ENCODE data around the gene PDXK. TPM values are rescaled to one million over a fixed set of nuclear protein-coding genes. Genes with fewer than 3 reads are reported as not detected.

PDXK gene
- total and polyA plus RNA-seq, 5 donors from 2014 or later = 28.5 to 80.9 (median 39.1) TPM

DNA sequence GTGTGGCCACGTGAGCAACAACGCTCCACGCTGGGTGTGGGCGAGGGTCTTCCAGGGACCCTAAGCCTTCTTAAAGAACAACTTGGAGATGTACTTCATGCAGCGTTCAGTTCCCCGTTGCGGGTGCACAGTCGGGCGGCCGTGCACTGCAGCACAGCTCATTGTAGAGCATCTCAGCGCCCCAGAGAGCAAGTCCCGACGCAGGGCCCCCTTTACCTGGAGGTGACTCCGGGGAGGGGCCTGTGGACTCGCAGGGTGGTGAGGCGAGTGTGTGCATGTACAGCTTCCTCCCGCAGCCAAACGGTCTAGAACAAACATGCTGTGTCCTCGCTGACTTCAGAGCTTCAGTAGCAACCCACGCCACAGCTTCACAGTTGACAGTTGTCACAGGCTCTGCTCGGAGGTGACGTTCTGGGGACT, 89.9 kb downstream of the PDXK start:
- H3K4me3 Mint-ChIP-seq = no peak overlapping the region
- H3K27me3 Mint-ChIP-seq = no peaks in the 10 kb centered on the region
- Histone ChIP-seq H3K4me3 (ENCODE audit: low read depth, low read length) (no peak overlapping the region), H3K4me1 (ENCODE audit: control insufficient read depth, insufficient read depth, low read length, poor library complexity, severe bottlenecking) (peaks cover 10% of the 10 kb centered on the region), H3K27ac (ENCODE audit: insufficient read depth, low read length, poor library complexity, severe bottlenecking) (no peak overlapping the region), H3K36me3 (ENCODE audit: control insufficient read depth, insufficient read depth, low read length) (no peaks in the 10 kb centered on the region), H3K9me3 (ENCODE audit: control insufficient read depth in 2 of 2, low read length in 2 of 2) (no peaks in the 10 kb centered on the region), H3K27me3 (ENCODE audit: control insufficient read depth, insufficient read depth, low read length) (no peaks in the 10 kb centered on the region)
- peaks cover 0 to 6% (median 3%) of the 10 kb centered on the region in 4 donors for H3K4me1 Mint-ChIP-seq
- ATAC-seq (ENCODE audit: low read depth in 2 of 2) (no peak), DNase-seq (no peak)
- peaks cover 4% of the 10 kb centered on the region for H3K36me3 Mint-ChIP-seq
- no peak overlapping the region for H3K27ac Mint-ChIP-seq
- H3K9me3 Mint-ChIP-seq = no peaks in the 10 kb centered on the region

DNA sequence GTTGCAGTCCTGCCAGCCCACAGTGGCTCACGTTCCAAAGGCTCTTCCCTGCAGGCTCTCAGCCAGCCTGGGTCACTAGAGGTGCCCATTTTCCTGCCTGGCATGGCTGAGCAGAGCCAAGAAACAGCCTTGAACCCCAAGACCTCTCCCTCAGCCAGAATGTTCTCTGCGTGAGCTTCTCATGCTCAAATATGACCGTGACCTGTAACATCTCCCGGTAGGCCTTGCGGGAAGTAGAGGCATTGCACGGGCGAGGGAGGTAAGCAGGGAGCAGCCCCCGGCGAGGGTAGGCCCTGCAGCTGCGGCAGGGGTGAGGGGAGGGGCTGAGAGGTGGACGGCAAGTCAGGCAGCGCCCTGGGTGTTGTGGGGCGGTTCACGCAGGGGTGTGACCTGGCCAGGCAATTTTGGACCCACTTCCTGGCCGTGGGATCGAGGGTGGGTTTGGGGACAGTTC, 90.4 kb downstream of the PDXK start:
- no peak overlapping the region for H3K27ac Mint-ChIP-seq

DNA sequence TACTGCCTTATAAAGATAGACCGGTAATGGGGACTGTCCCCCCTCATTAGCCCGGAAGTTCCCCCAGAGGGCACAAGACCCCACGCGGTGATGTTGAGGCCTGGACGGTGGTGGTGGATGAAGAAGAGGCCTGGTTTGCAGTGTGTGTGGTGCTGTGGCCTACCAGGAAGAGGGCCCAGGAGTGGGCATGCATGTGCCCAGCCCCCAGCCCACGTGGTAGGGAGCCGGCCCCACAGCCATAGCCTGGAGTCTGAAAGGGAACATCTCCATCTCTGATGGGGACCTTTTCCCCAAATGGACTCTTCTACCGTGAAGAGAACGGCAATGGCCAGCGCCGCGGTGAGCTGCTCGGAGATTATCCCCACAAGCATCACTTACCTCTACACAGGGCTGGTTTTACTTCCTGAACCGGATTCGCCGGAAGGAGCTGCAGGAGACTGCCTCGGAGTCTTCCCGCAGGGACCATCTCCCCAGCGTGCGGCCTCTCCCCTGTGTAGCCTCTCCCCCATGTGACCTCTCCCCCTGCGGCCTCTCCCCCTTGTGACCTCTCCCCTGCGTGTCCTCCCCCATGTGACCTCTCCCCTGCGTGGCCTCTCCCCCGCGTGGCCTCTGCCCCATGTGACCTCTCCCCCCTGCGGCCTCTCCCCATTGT, 91.0 kb downstream of the PDXK start:
- H3K27ac Mint-ChIP-seq = no peak overlapping the region
- H3K27ac ChIP-seq (ENCODE audit: insufficient read depth, low read length, poor library complexity, severe bottlenecking) = no peak overlapping the region
- peaks cover 10% of the 10 kb centered on the region for H3K4me1 ChIP-seq (ENCODE audit: control insufficient read depth, insufficient read depth, low read length, poor library complexity, severe bottlenecking)
- no peaks in the 10 kb centered on the region for H3K27me3 ChIP-seq (ENCODE audit: control insufficient read depth, insufficient read depth, low read length)
- H3K4me3 Mint-ChIP-seq = no peak overlapping the region
- no peaks in the 10 kb centered on the region for H3K27me3 Mint-ChIP-seq
- no peaks in the 10 kb centered on the region for H3K9me3 ChIP-seq (ENCODE audit: control insufficient read depth in 2 of 2, low read length in 2 of 2)
- peaks cover 4% of the 10 kb centered on the region for H3K36me3 Mint-ChIP-seq
- peaks cover 0 to 9% (median 4%) of the 10 kb centered on the region in 4 donors for H3K4me1 Mint-ChIP-seq
- no peaks in the 10 kb centered on the region for H3K9me3 Mint-ChIP-seq
- no peaks in the 10 kb centered on the region for H3K36me3 ChIP-seq (ENCODE audit: control insufficient read depth, insufficient read depth, low read length)
- H3K4me3 ChIP-seq (ENCODE audit: low read depth, low read length) = no peak overlapping the region
- DNase-seq (no peak), ATAC-seq (ENCODE audit: low read depth in 2 of 2) (no peak)

More for the DNA sequence above, 90.4 kb downstream of the PDXK start:
- Mint-ChIP-seq H3K4me3 (no peak overlapping the region), H3K27me3 (no peaks in the 10 kb centered on the region), H3K4me1 (peaks cover 0 to 6% (median 3%) of the 10 kb centered on the region in 4 donors), H3K9me3 (no peaks in the 10 kb centered on the region), H3K36me3 (peaks cover 4% of the 10 kb centered on the region)
- no peaks in the 10 kb centered on the region for H3K27me3 ChIP-seq (ENCODE audit: control insufficient read depth, insufficient read depth, low read length)
- no peak overlapping the region for H3K4me3 ChIP-seq (ENCODE audit: low read depth, low read length)
- H3K36me3 ChIP-seq (ENCODE audit: control insufficient read depth, insufficient read depth, low read length) = no peaks in the 10 kb centered on the region
- no peak for DNase-seq
- H3K27ac ChIP-seq (ENCODE audit: insufficient read depth, low read length, poor library complexity, severe bottlenecking) = no peak overlapping the region
- no peaks in the 10 kb centered on the region for H3K9me3 ChIP-seq (ENCODE audit: control insufficient read depth in 2 of 2, low read length in 2 of 2)
- ATAC-seq (ENCODE audit: low read depth in 2 of 2) = no peak
- H3K4me1 ChIP-seq (ENCODE audit: control insufficient read depth, insufficient read depth, low read length, poor library complexity, severe bottlenecking) = peaks cover 10% of the 10 kb centered on the region

DNA sequence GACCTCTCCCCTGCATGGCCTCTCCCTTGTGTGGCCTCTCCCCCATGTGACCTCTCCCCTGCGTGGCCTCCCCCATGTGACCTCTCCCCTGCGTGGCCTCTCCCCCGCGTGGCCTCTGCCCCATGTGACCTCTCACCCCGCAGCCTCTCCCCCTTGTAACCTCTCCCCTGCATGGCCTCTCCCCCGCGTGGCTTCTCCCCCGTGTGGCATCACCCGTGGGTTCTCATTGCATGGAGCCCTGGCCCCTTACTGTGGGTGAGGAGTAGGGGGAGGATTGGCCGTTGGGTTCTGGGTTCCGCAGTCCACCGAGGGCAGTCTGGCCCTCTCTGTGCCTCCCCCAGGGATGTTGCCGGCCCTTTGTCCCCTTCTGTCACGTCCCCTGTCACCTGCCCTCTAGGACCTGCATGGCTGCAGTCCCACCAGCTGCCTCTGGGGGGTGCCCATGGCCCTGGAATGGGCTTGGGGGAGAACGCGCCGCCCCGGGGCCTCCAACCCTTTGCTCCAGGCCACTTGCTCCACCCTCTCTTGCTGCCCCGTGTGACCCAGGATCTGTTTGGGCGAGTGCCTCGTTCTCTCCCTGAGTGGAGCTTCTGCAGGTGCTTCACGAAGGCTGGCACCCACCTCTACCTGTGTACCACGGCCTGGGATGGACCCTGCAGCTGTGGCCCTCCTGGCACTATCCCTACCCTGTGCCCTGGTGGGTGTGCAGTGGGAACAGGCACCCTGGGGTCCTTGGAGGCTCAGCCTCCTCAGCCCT, 91.8 kb downstream of the PDXK start:
- Histone ChIP-seq H3K4me3 (ENCODE audit: low read depth, low read length) (no peak overlapping the region), H3K4me1 (ENCODE audit: control insufficient read depth, insufficient read depth, low read length, poor library complexity, severe bottlenecking) (peaks cover 10% of the 10 kb centered on the region), H3K27ac (ENCODE audit: insufficient read depth, low read length, poor library complexity, severe bottlenecking) (no peak overlapping the region), H3K27me3 (ENCODE audit: control insufficient read depth, insufficient read depth, low read length) (no peaks in the 10 kb centered on the region), H3K36me3 (ENCODE audit: control insufficient read depth, insufficient read depth, low read length) (no peaks in the 10 kb centered on the region), H3K9me3 (ENCODE audit: control insufficient read depth in 2 of 2, low read length in 2 of 2) (no peaks in the 10 kb centered on the region)
- Mint-ChIP-seq H3K27ac (peak overlapping the region in 1 of 3 donors; percentile 31), H3K4me3 (no peak overlapping the region), H3K27me3 (no peaks in the 10 kb centered on the region), H3K9me3 (no peaks in the 10 kb centered on the region), H3K4me1 (peaks cover 0 to 9% (median 4%) of the 10 kb centered on the region in 4 donors), H3K36me3 (peaks cover 4% of the 10 kb centered on the region)
- DNase-seq (peak; percentile 74 to 82 (median 81)), ATAC-seq (ENCODE audit: low read depth in 2 of 2) (peak; percentile 80 to 82)

DNA sequence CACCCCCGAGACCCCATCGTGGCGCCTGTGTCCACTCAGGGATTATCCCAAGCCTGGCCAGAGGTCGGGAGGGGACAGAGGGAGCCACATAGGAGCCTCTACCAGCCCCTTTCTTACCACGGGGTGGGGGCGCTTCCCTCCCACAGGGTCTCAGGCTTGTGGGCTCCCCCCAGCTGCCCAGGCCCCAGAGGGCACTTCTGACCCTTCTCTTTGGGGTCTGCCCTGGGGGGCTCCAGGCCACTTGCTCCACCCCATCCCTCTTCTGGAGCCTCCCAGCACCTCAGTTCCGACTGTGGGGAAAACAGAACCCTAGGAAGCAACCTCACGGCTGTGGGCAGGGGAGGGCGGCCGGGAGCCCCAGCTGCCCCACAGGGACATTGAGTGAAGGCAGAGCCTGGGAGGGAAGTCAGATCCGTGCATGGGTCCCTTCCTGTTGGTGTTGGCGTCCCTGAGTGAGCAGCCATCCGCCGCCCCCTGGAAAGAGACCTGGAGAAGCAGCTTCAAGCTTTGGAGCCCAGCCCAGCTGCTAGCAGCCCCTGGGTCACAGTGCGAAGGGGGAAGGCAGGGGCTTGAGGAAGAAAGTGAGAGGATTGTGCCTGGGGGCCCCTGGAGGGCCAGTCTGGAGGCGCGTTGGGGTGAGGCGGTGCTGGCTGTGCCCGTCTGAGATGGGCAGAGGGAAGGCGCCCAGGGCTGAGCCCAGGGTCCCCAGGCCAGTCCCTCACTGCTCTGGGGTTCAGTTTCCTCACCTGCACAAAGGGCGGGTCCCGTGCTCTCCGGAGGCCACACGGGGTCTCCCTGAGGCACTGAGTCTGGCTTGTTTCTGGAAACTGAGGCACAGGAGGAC, 92.6 kb downstream of the PDXK start:
- Mint-ChIP-seq H3K4me1 (peaks cover 0 to 9% (median 4%) of the 10 kb centered on the region in 4 donors), H3K36me3 (no peaks in the 10 kb centered on the region), H3K4me3 (no peak overlapping the region), H3K9me3 (no peaks in the 10 kb centered on the region), H3K27me3 (no peaks in the 10 kb centered on the region), H3K27ac (no peak overlapping the region)
- no peak overlapping the region for H3K27ac ChIP-seq (ENCODE audit: insufficient read depth, low read length, poor library complexity, severe bottlenecking)
- no peak for DNase-seq
- ATAC-seq (ENCODE audit: low read depth in 2 of 2) = no peak
- no peaks in the 10 kb centered on the region for H3K36me3 ChIP-seq (ENCODE audit: control insufficient read depth, insufficient read depth, low read length)
- H3K4me3 ChIP-seq (ENCODE audit: low read depth, low read length) = no peak overlapping the region
- H3K9me3 ChIP-seq (ENCODE audit: control insufficient read depth in 2 of 2, low read length in 2 of 2) = no peaks in the 10 kb centered on the region
- H3K27me3 ChIP-seq (ENCODE audit: control insufficient read depth, insufficient read depth, low read length) = no peaks in the 10 kb centered on the region
- peaks cover 10% of the 10 kb centered on the region for H3K4me1 ChIP-seq (ENCODE audit: control insufficient read depth, insufficient read depth, low read length, poor library complexity, severe bottlenecking)

Other genes with a start within 250 kb of the PDXK start
- gene HSF2BP, start 59.6 kb upstream of the PDXK start, total RNA-seq = 0.35 TPM
- gene HSF2BP, start 59.6 kb upstream of the PDXK start, polyA plus RNA-seq = under 1 TPM; 0.20 to 0.61 (median 0.48) TPM
- gene RRP1B, start 59.6 kb upstream of the PDXK start, total RNA-seq = 37.7 TPM
- 10 to 100 TPM; 26.2 to 30.4 (median 27.7) TPM for gene RRP1B, start 59.6 kb upstream of the PDXK start, polyA plus RNA-seq
- 24.5 TPM for gene CSTB, start 57.2 kb downstream of the PDXK start, total RNA-seq
- gene CSTB, start 57.2 kb downstream of the PDXK start, polyA plus RNA-seq = 100 to 1,000 TPM in 2 of 4 donors, 10 to 100 TPM in 2; 83.8 to 138 (median 93.9) TPM
- gene RRP1, start 70.4 kb downstream of the PDXK start, total RNA-seq = 24.1 TPM
- 10 to 100 TPM; 12.1 to 17.3 (median 14.2) TPM for gene RRP1, start 70.4 kb downstream of the PDXK start, polyA plus RNA-seq
- gene AGPAT3, start 146.1 kb downstream of the PDXK start, total RNA-seq = 67.8 TPM
- 10 to 100 TPM; 13.3 to 19.8 (median 17.4) TPM for gene AGPAT3, start 146.1 kb downstream of the PDXK start, polyA plus RNA-seq